Neutrophil (primary cell): ENCODE results near the gene ATP11A.

Experiments
- H3K27ac ChIP-seq: fragments of 200-600 bp; sonication (generic); 2 replicates; pipeline ENCODE4 v1.5.1; 2016; ENCODE audit warnings: mild to moderate bottlenecking, moderate library complexity
- H3K27me3 ChIP-seq: fragments of 200-600 bp; sonication (generic); 2 replicates; pipeline ENCODE4 v1.6.0; 2016; ENCODE audit warnings: mild to moderate bottlenecking
- H3K36me3 ChIP-seq: fragments of 200-600 bp; sonication (generic); 2 replicates; pipeline ENCODE4 v1.5.1; 2017
- H3K4me1 ChIP-seq, 2 experiments: fragments of 200-600 bp in 1 of 2; sonication (generic) in 1 of 2; 1 replicate in 1 of 2; 2 replicates in 1 of 2; pipeline versions ENCODE4 v1.5.1 to v1.6.1; 2013 to 2016; ENCODE audit warnings: low read depth in 1 of 2, low read length in 1 of 2, mild to moderate bottlenecking in 1 of 2, moderate library complexity in 1 of 2; ENCODE audit not compliant: control insufficient read depth in 1 of 2, insufficient read depth in 1 of 2
- H3K4me3 ChIP-seq, 2 experiments: fragments of 200-600 bp in 1 of 2; sonication (generic) in 1 of 2; 1 replicate in 1 of 2; 2 replicates in 1 of 2; pipeline ENCODE4 v1.5.1; 2013 to 2016; ENCODE audit warnings: low read depth in 1 of 2, low read length in 1 of 2, mild to moderate bottlenecking in 1 of 2, moderate library complexity in 1 of 2
- H3K9me3 ChIP-seq: fragments of 200-600 bp; sonication (generic); 2 replicates; pipeline ENCODE4 v1.5.1; 2016
- TF ChIP-seq, protein P1 (sequence below): fragments of 200-600 bp; sonication (generic); IDR thresholded peaks from 2 replicates; pipeline ENCODE4 v1.5.1; 2016; ENCODE audit warnings: antibody characterized with exemption

Gene ATP11A

GRCh38 chr13:112926993-112927392 lies 237.2 kb downstream of the ATP11A start:
- H3K4me3 ChIP-seq = no peak overlapping the region
- H3K27me3 ChIP-seq = peaks cover 55% of the 10 kb centered on the region
- no peaks in the 10 kb centered on the region for H3K36me3 ChIP-seq
- TF ChIP-seq, protein P1, sequence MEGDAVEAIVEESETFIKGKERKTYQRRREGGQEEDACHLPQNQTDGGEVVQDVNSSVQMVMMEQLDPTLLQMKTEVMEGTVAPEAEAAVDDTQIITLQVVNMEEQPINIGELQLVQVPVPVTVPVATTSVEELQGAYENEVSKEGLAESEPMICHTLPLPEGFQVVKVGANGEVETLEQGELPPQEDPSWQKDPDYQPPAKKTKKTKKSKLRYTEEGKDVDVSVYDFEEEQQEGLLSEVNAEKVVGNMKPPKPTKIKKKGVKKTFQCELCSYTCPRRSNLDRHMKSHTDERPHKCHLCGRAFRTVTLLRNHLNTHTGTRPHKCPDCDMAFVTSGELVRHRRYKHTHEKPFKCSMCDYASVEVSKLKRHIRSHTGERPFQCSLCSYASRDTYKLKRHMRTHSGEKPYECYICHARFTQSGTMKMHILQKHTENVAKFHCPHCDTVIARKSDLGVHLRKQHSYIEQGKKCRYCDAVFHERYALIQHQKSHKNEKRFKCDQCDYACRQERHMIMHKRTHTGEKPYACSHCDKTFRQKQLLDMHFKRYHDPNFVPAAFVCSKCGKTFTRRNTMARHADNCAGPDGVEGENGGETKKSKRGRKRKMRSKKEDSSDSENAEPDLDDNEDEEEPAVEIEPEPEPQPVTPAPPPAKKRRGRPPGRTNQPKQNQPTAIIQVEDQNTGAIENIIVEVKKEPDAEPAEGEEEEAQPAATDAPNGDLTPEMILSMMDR = no peak
- no peaks in the 10 kb centered on the region for H3K9me3 ChIP-seq
- no peak overlapping the region for H3K27ac ChIP-seq
- H3K4me1 ChIP-seq = peaks cover 0 to 4% of the 10 kb centered on the region in 2 experiments

DNA sequence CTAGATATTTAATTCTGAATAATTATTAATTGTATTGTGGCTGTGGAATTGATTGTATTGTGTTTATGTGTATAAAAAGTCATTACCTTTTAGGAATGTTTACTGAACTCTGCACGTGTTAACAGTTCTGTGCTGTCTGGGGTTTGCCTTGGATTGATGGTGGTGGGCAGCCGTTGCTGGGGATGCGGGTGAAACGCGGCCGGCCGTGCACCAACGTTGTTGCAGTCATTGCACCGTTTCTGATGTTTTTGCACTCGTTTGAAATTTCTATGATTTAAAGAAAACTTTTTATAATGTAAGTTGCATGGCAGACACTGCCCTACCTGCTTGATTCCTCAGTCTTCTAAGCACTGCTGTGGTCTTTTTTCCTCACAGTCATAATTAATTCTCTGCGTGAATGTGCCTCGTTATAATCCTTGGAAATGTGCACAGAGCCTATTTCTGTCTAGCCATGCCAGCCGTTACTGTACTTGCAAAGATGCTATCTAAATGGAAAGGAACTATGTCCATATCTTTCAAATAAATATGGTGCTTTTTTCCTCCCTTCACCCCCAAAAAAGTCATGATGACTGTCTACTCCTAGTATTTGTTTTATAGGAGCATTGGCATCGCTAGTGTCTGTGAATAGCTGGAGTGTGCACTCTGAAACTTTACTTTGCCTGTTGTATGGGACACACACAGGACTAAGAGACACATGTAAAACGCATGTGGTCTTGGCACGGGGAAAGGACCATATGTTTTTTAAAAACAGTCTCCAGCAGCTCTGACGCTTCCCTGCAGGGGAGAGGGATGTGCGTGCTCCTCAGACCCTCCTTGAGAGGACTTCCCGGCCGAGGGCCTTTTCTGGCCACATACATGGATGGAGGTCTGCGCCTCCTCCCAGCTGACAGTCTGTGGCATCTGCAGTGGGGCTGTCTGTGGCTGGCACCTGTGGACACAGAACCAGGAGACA lies 238.5 kb downstream of the ATP11A start:
- H3K4me3 ChIP-seq = no peak overlapping the region
- H3K27me3 ChIP-seq = peaks cover 51% of the 10 kb centered on the region
- no peaks in the 10 kb centered on the region for H3K9me3 ChIP-seq
- TF ChIP-seq, protein P1 = no peak
- H3K4me1 ChIP-seq = peaks cover 0 to 4% of the 10 kb centered on the region in 2 experiments
- no peak overlapping the region for H3K27ac ChIP-seq
- H3K36me3 ChIP-seq = no peaks in the 10 kb centered on the region

- Histone ChIP-seq H3K27me3 (peaks cover 51% of the 10 kb centered on the region), H3K4me3 (no peak overlapping the region), H3K4me1 (peaks cover 0 to 4% of the 10 kb centered on the region in 2 experiments), H3K27ac (no peak overlapping the region), H3K36me3 (no peaks in the 10 kb centered on the region), H3K9me3 (no peaks in the 10 kb centered on the region)
- TF ChIP-seq, protein P1 = no peak
Measured at GRCh38 chr13:112928972-112929782, 239.3 kb downstream of the ATP11A start.

DNA sequence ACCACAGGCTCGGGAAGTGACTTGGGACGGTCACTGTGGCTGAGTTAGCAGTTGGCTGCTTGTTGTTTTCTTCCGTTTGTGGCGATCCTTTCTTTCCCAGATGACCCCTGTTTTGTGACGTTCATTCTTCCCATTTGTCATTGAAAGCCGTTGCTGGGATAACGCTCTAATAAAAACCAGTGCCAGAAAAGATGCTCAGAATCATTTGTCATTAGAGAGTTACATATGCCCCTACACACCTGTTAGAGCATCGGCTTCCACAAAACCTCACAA lies 239.9 kb downstream of the ATP11A start:
- Histone ChIP-seq H3K27me3 (peaks cover 51% of the 10 kb centered on the region), H3K4me1 (peaks cover 0 to 4% of the 10 kb centered on the region in 2 experiments), H3K27ac (no peak overlapping the region), H3K4me3 (no peak overlapping the region), H3K9me3 (no peaks in the 10 kb centered on the region), H3K36me3 (no peaks in the 10 kb centered on the region)
- TF ChIP-seq, protein P1 = no peak

GRCh38 chr13:112930192-112930591 lies 240.4 kb downstream of the ATP11A start:
- TF ChIP-seq, protein P1 = no peak
- Histone ChIP-seq H3K27ac (no peak overlapping the region), H3K36me3 (no peaks in the 10 kb centered on the region), H3K27me3 (peaks cover 51% of the 10 kb centered on the region), H3K4me1 (peaks cover 0 to 4% of the 10 kb centered on the region in 2 experiments), H3K4me3 (no peak overlapping the region), H3K9me3 (no peaks in the 10 kb centered on the region)
